SK-N-SH (cell line): Measurements from ENCODE around the gene IMPA2. TPM values are rescaled to one million over a fixed set of nuclear protein-coding genes. Genes with fewer than 3 reads are reported as not detected.

ENCODE experiments used
- CTCF ChIA-PET: fragments of 300-600, 350-600 bp; formaldehyde crosslinking; extraction: SDS; loops from one replicate; lab custom pipeline; 2021; lab: Yijun Ruan, JAX
- POLR2A ChIA-PET: fragments of 350-600 bp; sonication (Branson Sonifier 250); formaldehyde crosslinking; extraction: SDS; loops from one replicate; lab custom pipeline; 2020; ENCODE audit warnings: antibody characterized with exemption, inconsistent platforms; lab: Yijun Ruan, JAX
- DNase-seq: peaks from one replicate; pipeline ENCODE4 v3.0.0; 2012
- H2AFZ ChIP-seq: fragments of 200-600 bp; sonication (generic); 2 replicates; pipeline ENCODE4 v1.8.1; 2016; ENCODE audit warnings: antibody characterized with exemption, mild to moderate bottlenecking, low read depth
- H3F3A ChIP-seq: fragments of 200-600 bp; sonication (generic); replicated peaks from 2 replicates; pipeline ENCODE3; 2016; ENCODE audit warnings: antibody characterized with exemption, mild to moderate bottlenecking; ENCODE audit not compliant: insufficient read depth
- H3K27ac ChIP-seq, 2 experiments: fragments of 200-500 bp in 1 of 2; fragments of 200-600 bp in 1 of 2; sonication (Bioruptor generic) in 1 of 2; sonication (generic), shearing (Covaris generic) in 1 of 2; 2 replicates each; pipeline versions ENCODE4 v1.5.1 to v1.6.1; 2014 to 2016; ENCODE audit warnings: low read depth in 2 of 2, inconsistent platforms in 1 of 2, low read length in 1 of 2, mild to moderate bottlenecking in 1 of 2, mixed read lengths in 1 of 2
- H3K27me3 ChIP-seq: fragments of 200-600 bp; sonication (generic), shearing (Covaris generic); 2 replicates; pipeline ENCODE4 v1.6.1; 2016; ENCODE audit warnings: mixed run types; ENCODE audit not compliant: insufficient read depth
- H3K36me3 ChIP-seq, 2 experiments: fragments of 200-500 bp in 1 of 2; fragments of 200-600 bp in 1 of 2; sonication (Bioruptor generic) in 1 of 2; sonication (generic) in 1 of 2; replicated peaks in 1 of 2; 2 replicates each; pipeline versions ENCODE3 to v1.5.1; 2014 to 2016; ENCODE audit warnings: low read length in 1 of 2, mild to moderate bottlenecking in 1 of 2; ENCODE audit not compliant: insufficient read depth in 2 of 2, control insufficient read depth in 1 of 2
- H3K4me1 ChIP-seq, 2 experiments: fragments of 200-500 bp in 1 of 2; fragments of 200-600 bp in 1 of 2; sonication (Bioruptor generic) in 1 of 2; sonication (generic), shearing (Covaris generic) in 1 of 2; 2 replicates each; pipeline versions ENCODE4 v1.5.1 to v1.6.1; 2014 to 2016; ENCODE audit warnings: low read depth in 1 of 2, low read length in 1 of 2, mixed run types in 1 of 2; ENCODE audit not compliant: insufficient read depth in 2 of 2, control insufficient read depth in 1 of 2
- H3K4me2 ChIP-seq: fragments of 200-600 bp; sonication (generic), shearing (Covaris generic); 2 replicates; pipeline ENCODE4 v1.6.1; 2017; ENCODE audit warnings: mixed run types
- H3K4me3 ChIP-seq, 2 experiments: fragments of 200-500 bp in 1 of 2; fragments of 200-600 bp in 1 of 2; sonication (Bioruptor generic) in 1 of 2; sonication (generic), shearing (Covaris generic) in 1 of 2; 2 replicates each; pipeline versions ENCODE4 v1.5.1 to v1.8.1; 2014 to 2016; ENCODE audit warnings: low read depth in 2 of 2, inconsistent platforms in 1 of 2, low read length in 1 of 2, mild to moderate bottlenecking in 1 of 2, mixed read lengths in 1 of 2, moderate library complexity in 1 of 2
- H3K79me2 ChIP-seq: fragments of 200-600 bp; sonication (generic); 2 replicates; pipeline ENCODE4 v1.8.1; 2017; ENCODE audit warnings: mild to moderate bottlenecking; ENCODE audit not compliant: insufficient read depth
- H3K9ac ChIP-seq: fragments of 200-600 bp; sonication (generic); 2 replicates; pipeline ENCODE4 v1.6.1; 2017; ENCODE audit warnings: mixed run types
- H3K9me2 ChIP-seq: fragments of 200-600 bp; sonication (generic); 2 replicates; pipeline ENCODE4 v1.6.1; 2017; ENCODE audit warnings: mixed run types
- H3K9me3 ChIP-seq: fragments of 200-600 bp; sonication (generic); 2 replicates; pipeline ENCODE4 v1.6.1; 2017; ENCODE audit warnings: mixed run types, mild to moderate bottlenecking, moderate library complexity
- H4K20me1 ChIP-seq: fragments of 200-600 bp; sonication (generic); 2 replicates; pipeline ENCODE4 v1.6.1; 2017; ENCODE audit warnings: mild to moderate bottlenecking, mixed run types; ENCODE audit not compliant: insufficient read depth
- CHD2 ChIP-seq: fragments of 150-350 bp; IDR thresholded peaks from 2 replicates; pipeline ENCODE4 v1.6.1; 2018; ENCODE audit warnings: low read length; ENCODE audit not compliant: partially characterized antibody
- EP300 ChIP-seq, 2 experiments: IDR thresholded peaks; 2 replicates each; pipeline versions ENCODE4 v1.4.0 to v1.6.1; 2012; ENCODE audit warnings: borderline replicate concordance in 1 of 2, low read depth in 1 of 2, low read length in 1 of 2
- EZH2phosphoT487 ChIP-seq: fragments of 200-600 bp; sonication (generic); IDR thresholded peaks from 2 replicates; pipeline ENCODE4 v1.6.1; 2017; ENCODE audit warnings: low read depth, mixed run types, mild to moderate bottlenecking, antibody characterized with exemption, moderate library complexity, borderline replicate concordance
- FOXJ3 ChIP-seq: sonication (generic); formaldehyde crosslinking; IDR thresholded peaks from 2 replicates; pipeline ENCODE4 v1.5.1; 2020; ENCODE audit warnings: mild to moderate bottlenecking, missing genetic modification reagents
- FOXM1 ChIP-seq: IDR thresholded peaks from 2 replicates; pipeline ENCODE4 v1.4.0; 2012; ENCODE audit warnings: low read depth, mild to moderate bottlenecking
- GABPA ChIP-seq: IDR thresholded peaks from 2 replicates; pipeline ENCODE4 v1.4.0; 2012; ENCODE audit warnings: low read depth, mild to moderate bottlenecking
- IRF3 ChIP-seq: fragments of 150-350 bp; IDR thresholded peaks from 2 replicates; pipeline ENCODE4 v1.6.1; 2016; ENCODE audit warnings: mild to moderate bottlenecking, low read depth, low read length
- JUND ChIP-seq: IDR thresholded peaks from 2 replicates; pipeline ENCODE4 v1.4.0; 2012
- MEF2A ChIP-seq: IDR thresholded peaks from 2 replicates; pipeline ENCODE4 v1.4.0; 2012; ENCODE audit warnings: low read depth, borderline replicate concordance
- NFIC ChIP-seq: IDR thresholded peaks from 2 replicates; pipeline ENCODE4 v1.4.0; 2012; ENCODE audit warnings: borderline replicate concordance
- POLR2AphosphoS5 ChIP-seq: IDR thresholded peaks from 2 replicates; pipeline ENCODE4 v1.6.1; 2012; ENCODE audit warnings: low read depth, low read length
- RAD21 ChIP-seq: IDR thresholded peaks from 2 replicates; pipeline ENCODE4 v1.6.1; 2012; ENCODE audit warnings: mild to moderate bottlenecking, low read length
- RCOR1 ChIP-seq: fragments of 150-350 bp; IDR thresholded peaks from 2 replicates; pipeline ENCODE4 v1.6.1; 2017; ENCODE audit warnings: antibody characterized with exemption, low read length
- RFX5 ChIP-seq: IDR thresholded peaks from 2 replicates; pipeline ENCODE4 v1.6.1; 2012; ENCODE audit warnings: mild to moderate bottlenecking, improper control_type of control experiment, low read length
- RXRA ChIP-seq: IDR thresholded peaks from 2 replicates; pipeline ENCODE4 v1.4.0; 2012; ENCODE audit warnings: low read depth, mild to moderate bottlenecking, borderline replicate concordance
- SIN3A ChIP-seq: IDR thresholded peaks from 2 replicates; pipeline ENCODE4 v1.6.1; 2012; ENCODE audit warnings: low read depth, mild to moderate bottlenecking, low read length, moderate library complexity, borderline replicate concordance
- SMC3 ChIP-seq: IDR thresholded peaks from 2 replicates; pipeline ENCODE4 v1.6.1; 2012; ENCODE audit warnings: low read depth, low read length, improper control_type of control experiment
- TAF1 ChIP-seq: IDR thresholded peaks from 2 replicates; pipeline ENCODE4 v1.6.1; 2012; ENCODE audit warnings: low read depth, mild to moderate bottlenecking, low read length, moderate library complexity, borderline replicate concordance
- WGBS: methylation state at CpG from one replicate; pipeline ENCODE4 v1.1.6; 2017; ENCODE audit warnings: low lambda C conversion rate; 5-methylcytosine and 5-hydroxymethylcytosine counted together
- polyA plus RNA-seq, 3 experiments: library from polyadenylated mRNA; depleted of rRNA; stranded (reverse); fragments of >200 nt; gene quantifications; 2 replicates each; pipeline ENCODE4 v1.2.3, GENCODE V29; 2012
- TF ChIP-seq, protein P1 (sequence below): IDR thresholded peaks from 2 replicates; pipeline ENCODE4 v1.4.0; 2012; ENCODE audit warnings: low read depth, borderline replicate concordance
- TF ChIP-seq, protein P2 (sequence below): IDR thresholded peaks from 2 replicates; pipeline ENCODE4 v1.4.0; 2012; ENCODE audit warnings: low read depth
- TF ChIP-seq, protein P3 (sequence below): fragments of 200-600 bp; sonication (generic); IDR thresholded peaks from 2 replicates; pipeline ENCODE4 v1.6.1; 2017; ENCODE audit warnings: antibody characterized with exemption, mild to moderate bottlenecking, moderate library complexity

IMPA2 gene
- polyA plus RNA-seq, 1 of the 3 experiments (the other 2 are of a cell fraction): 0.18 TPM

DNA sequence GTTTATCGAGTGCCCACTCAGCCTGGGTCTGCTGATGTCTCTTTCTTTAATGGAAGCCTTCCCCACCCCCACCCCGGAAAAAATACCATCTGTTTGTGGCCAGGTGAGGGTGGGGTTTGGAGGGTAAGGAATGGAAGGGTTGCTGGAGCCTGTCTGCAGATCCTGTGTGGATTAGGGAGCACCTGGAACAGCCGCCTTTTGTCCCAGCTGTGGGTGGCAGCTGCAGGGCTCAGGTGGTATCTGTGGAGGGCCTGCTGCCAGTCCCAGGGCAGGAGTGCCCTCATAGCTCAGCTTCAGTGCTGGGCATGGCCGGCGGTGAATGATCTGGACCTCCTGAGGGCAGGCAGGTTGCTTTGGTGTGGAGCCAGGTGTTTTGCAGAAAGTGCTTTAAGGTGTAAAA is 45.3 kb downstream of the IMPA2 start:
- H3K36me3 ChIP-seq: no peaks in the 10 kb centered on the region
- H3K27ac ChIP-seq: no peak overlapping the region
- CTCF ChIA-PET: interaction anchor here (0.8 kb wide), 1 partner anchor 8 kb away, joined by 3 read pairs; no protein-coding TSS in a partner anchor
- H3K4me3 ChIP-seq: no peak overlapping the region
- no peaks in the 10 kb centered on the region for H4K20me1 ChIP-seq
- H3K9ac ChIP-seq: no peak overlapping the region
- no peak overlapping the region for H2AFZ ChIP-seq
- no peaks in the 10 kb centered on the region for H3K4me1 ChIP-seq
- H3K4me2 ChIP-seq: no peak overlapping the region
- H3K27me3 ChIP-seq: peaks cover 80% of the 10 kb centered on the region
- POLR2A ChIA-PET: no interaction called here
- H3K9me3 ChIP-seq: no peaks in the 10 kb centered on the region
- no peaks in the 10 kb centered on the region for H3K79me2 ChIP-seq
- TF ChIP-seq JUND: no peak
- no peak for TF ChIP-seq GABPA
- no peak for TF ChIP-seq POLR2AphosphoS5
- TF ChIP-seq, protein P1, sequence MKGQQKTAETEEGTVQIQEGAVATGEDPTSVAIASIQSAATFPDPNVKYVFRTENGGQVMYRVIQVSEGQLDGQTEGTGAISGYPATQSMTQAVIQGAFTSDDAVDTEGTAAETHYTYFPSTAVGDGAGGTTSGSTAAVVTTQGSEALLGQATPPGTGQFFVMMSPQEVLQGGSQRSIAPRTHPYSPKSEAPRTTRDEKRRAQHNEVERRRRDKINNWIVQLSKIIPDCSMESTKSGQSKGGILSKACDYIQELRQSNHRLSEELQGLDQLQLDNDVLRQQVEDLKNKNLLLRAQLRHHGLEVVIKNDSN: no peak
- no peak for TF ChIP-seq FOXJ3
- no peak for TF ChIP-seq CHD2
- TF ChIP-seq IRF3: no peak
- no peak for TF ChIP-seq RFX5
- no peak for TF ChIP-seq FOXM1
- TF ChIP-seq, all 33 proteins: peak for 0
- WGBS: 25% methylated on average over 5 of the region's 5 CpGs
- no peaks in the 10 kb centered on the region for H3K9me2 ChIP-seq
- DNase-seq: no peak
- H3F3A ChIP-seq: no peaks in the 10 kb centered on the region

DNA sequence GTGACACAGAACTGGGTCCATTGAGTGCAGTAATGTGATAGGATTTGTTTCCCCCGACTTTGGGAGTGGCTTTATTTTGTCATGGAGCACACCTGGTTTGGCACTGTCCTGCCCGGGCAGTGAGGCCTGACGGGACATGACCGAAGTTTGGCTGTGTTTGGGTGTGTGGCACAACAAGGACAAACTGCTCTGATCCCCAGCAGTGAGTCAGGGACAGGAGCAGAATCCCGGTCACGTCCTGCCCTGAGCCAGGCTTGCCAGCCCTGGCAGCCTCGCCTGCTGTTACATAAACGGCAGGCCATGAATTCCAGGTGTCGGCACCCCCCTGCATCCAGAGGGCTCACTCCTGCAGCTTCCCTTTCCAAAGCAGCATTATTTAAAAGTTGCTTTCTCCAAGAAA is 45.7 kb downstream of the IMPA2 start:
- Histone ChIP-seq H3K9ac (no peak overlapping the region), H3K36me3 (no peaks in the 10 kb centered on the region), H3K9me3 (no peaks in the 10 kb centered on the region), H4K20me1 (no peaks in the 10 kb centered on the region), H3K4me2 (no peak overlapping the region), H3K27me3 (peaks cover 77% of the 10 kb centered on the region), H3K4me3 (no peak overlapping the region), H2AFZ (no peak overlapping the region), H3K9me2 (no peaks in the 10 kb centered on the region), H3K27ac (no peak overlapping the region), H3K4me1 (no peaks in the 10 kb centered on the region), H3F3A (no peaks in the 10 kb centered on the region), H3K79me2 (no peaks in the 10 kb centered on the region)
- no peak for DNase-seq
- WGBS: 40% methylated on average over 2 of the region's 9 CpGs
- ChIA-PET POLR2A (no interaction called here), CTCF (no interaction called here)
- TF ChIP-seq SIN3A (no peak), SMC3 (no peak), RXRA (no peak), TAF1 (no peak), RCOR1 (no peak), RAD21 (no peak), MEF2A (no peak), CHD2 (no peak), NFIC (no peak), FOXJ3 (no peak), EP300 (IDR thresholded peaks at IDR 0.05; ENCODE audit: borderline replicate concordance in 1 of 2, low read depth in 1 of 2, low read length in 1 of 2) (no peak), EZH2phosphoT487 (no peak)
- TF ChIP-seq, protein P2, sequence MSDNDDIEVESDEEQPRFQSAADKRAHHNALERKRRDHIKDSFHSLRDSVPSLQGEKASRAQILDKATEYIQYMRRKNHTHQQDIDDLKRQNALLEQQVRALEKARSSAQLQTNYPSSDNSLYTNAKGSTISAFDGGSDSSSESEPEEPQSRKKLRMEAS: no peak
- TF ChIP-seq, protein P1: no peak
- TF ChIP-seq, protein P3, sequence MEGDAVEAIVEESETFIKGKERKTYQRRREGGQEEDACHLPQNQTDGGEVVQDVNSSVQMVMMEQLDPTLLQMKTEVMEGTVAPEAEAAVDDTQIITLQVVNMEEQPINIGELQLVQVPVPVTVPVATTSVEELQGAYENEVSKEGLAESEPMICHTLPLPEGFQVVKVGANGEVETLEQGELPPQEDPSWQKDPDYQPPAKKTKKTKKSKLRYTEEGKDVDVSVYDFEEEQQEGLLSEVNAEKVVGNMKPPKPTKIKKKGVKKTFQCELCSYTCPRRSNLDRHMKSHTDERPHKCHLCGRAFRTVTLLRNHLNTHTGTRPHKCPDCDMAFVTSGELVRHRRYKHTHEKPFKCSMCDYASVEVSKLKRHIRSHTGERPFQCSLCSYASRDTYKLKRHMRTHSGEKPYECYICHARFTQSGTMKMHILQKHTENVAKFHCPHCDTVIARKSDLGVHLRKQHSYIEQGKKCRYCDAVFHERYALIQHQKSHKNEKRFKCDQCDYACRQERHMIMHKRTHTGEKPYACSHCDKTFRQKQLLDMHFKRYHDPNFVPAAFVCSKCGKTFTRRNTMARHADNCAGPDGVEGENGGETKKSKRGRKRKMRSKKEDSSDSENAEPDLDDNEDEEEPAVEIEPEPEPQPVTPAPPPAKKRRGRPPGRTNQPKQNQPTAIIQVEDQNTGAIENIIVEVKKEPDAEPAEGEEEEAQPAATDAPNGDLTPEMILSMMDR: no peak
